Neural progenitor cell (in vitro differentiated cells): ENCODE results near the gene ZMYND8. TPM values are rescaled to one million over a fixed set of nuclear protein-coding genes. Genes with fewer than 3 reads are reported as not detected.

Source experiments
- DNase-seq: peaks from one replicate; pipeline ENCODE4 v3.0.0-alpha.2; 2016; ENCODE audit warnings: low spot score
- H2AFZ ChIP-seq: fragments of 200-600 bp; sonication (generic); replicated peaks from 2 replicates; pipeline ENCODE4 v1.6.1; 2016; ENCODE audit warnings: antibody characterized with exemption
- H3F3A ChIP-seq: fragments of 200-600 bp; sonication (generic); 2 replicates; pipeline ENCODE4 v1.6.1; 2016; ENCODE audit warnings: antibody characterized with exemption, low read depth
- H3K27ac ChIP-seq: fragments of 200-600 bp; sonication (generic); 2 replicates; pipeline ENCODE4 v1.5.1; 2016; ENCODE audit warnings: mild to moderate bottlenecking
- H3K27me3 ChIP-seq: fragments of 200-600 bp; sonication (generic); 2 replicates; pipeline ENCODE4 v1.6.1; 2016; ENCODE audit warnings: mild to moderate bottlenecking, moderate library complexity
- H3K36me3 ChIP-seq: fragments of 200-600 bp; sonication (generic); 2 replicates; pipeline ENCODE4 v1.5.1; 2016
- H3K4me1 ChIP-seq: fragments of 200-600 bp; sonication (generic); 2 replicates; pipeline ENCODE4 v1.6.1; 2016; ENCODE audit warnings: mixed run types
- H3K4me2 ChIP-seq: fragments of 200-600 bp; sonication (generic); 2 replicates; pipeline ENCODE4 v1.6.1; 2016
- H3K4me3 ChIP-seq: fragments of 200-600 bp; sonication (generic); 2 replicates; pipeline ENCODE4 v1.5.1; 2016
- H3K79me2 ChIP-seq: fragments of 200-600 bp; sonication (generic); 2 replicates; pipeline ENCODE4 v1.6.1; 2016; ENCODE audit warnings: low read depth
- H3K9ac ChIP-seq: fragments of 200-600 bp; sonication (generic); 2 replicates; pipeline ENCODE4 v1.6.1; 2016
- H3K9me3 ChIP-seq: fragments of 200-600 bp; sonication (generic); 2 replicates; pipeline ENCODE4 v1.5.1; 2016; ENCODE audit warnings: low read depth
- H4K20me1 ChIP-seq: fragments of 200-600 bp; sonication (generic); 2 replicates; pipeline ENCODE4 v1.6.1; 2016; ENCODE audit warnings: low read depth
- H3K27ac Mint-ChIP-seq: 3 replicates; pipeline ENCODE4 v1.8.0; 2021; ENCODE audit warnings: mixed read lengths
- H3K27me3 Mint-ChIP-seq: 2 replicates; pipeline ENCODE4 v1.8.0; 2022; ENCODE audit warnings: low read depth, mild to moderate bottlenecking, inconsistent platforms, moderate library complexity, mixed read lengths; ENCODE audit not compliant: insufficient read depth
- H3K36me3 Mint-ChIP-seq: 3 replicates; pipeline ENCODE4 v1.8.0; 2021; ENCODE audit warnings: mixed read lengths
- H3K4me1 Mint-ChIP-seq: 3 replicates; pipeline ENCODE4 v1.8.0; 2021; ENCODE audit warnings: mixed read lengths
- H3K4me3 Mint-ChIP-seq: 3 replicates; pipeline ENCODE4 v1.8.0; 2021; ENCODE audit warnings: mild to moderate bottlenecking, moderate library complexity, mixed read lengths
- H3K9me3 Mint-ChIP-seq: 3 replicates; pipeline ENCODE4 v1.8.0; 2020; ENCODE audit warnings: mixed read lengths
- EZH2 ChIP-seq: fragments of 200-600 bp; sonication (generic); IDR thresholded peaks from 2 replicates; pipeline ENCODE4 v1.6.1; 2017; ENCODE audit warnings: antibody characterized with exemption, mild to moderate bottlenecking, moderate library complexity
- EZH2phosphoT487 ChIP-seq: fragments of 200-600 bp; sonication (generic); IDR thresholded peaks from 2 replicates; pipeline ENCODE4 v1.6.1; 2017; ENCODE audit warnings: antibody characterized with exemption
- total RNA-seq: library from RNA; depleted of rRNA; stranded (reverse); fragments of >200 nt; gene quantifications from 2 replicates; pipeline ENCODE4 v1.2.3, GENCODE V29; 2015; ENCODE audit warnings: low replicate concordance
- TF ChIP-seq, protein P1 (sequence below): fragments of 200-600 bp; sonication (generic); IDR thresholded peaks from 2 replicates; pipeline ENCODE4 v1.5.1; 2017; ENCODE audit warnings: antibody characterized with exemption, mild to moderate bottlenecking

The ZMYND8 gene
- total RNA-seq, 1 donor from 2014 or later, result 59.4 TPM

DNA sequence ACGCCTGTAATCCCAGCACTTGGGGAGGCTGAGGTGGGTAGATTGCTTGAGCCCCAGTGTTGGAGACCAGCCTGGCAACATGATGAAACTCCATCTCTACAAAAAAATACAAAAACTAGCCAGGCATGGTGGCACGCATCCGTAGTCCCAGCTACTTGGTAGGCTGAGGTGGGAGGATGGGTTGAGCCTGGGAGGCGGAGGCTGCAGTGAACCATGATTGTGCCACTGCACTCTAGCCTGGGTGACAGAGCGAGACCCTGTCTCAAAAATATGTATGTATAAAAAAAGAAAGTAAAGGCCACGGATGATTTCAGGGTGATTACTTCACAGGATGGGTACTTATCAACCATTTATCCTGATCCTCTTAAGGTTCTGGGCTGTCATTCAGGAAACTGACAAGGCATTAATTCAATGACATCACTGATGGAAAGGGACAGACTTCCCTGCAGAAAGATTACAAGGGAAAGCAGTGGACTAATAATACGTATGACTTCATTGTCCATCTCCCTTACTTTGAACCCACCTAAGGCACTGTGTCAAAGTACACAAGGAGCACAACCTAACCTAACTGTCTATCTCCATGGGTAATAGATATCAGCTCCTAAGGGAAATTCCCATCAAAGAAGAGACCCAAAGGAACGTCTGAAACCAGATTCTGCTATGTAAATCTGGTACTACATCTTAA is 61.2 kb downstream of the ZMYND8 start:
- Mint-ChIP-seq H3K27ac (no peak overlapping the region), H3K36me3 (peaks cover 52% of the 10 kb centered on the region)

DNA sequence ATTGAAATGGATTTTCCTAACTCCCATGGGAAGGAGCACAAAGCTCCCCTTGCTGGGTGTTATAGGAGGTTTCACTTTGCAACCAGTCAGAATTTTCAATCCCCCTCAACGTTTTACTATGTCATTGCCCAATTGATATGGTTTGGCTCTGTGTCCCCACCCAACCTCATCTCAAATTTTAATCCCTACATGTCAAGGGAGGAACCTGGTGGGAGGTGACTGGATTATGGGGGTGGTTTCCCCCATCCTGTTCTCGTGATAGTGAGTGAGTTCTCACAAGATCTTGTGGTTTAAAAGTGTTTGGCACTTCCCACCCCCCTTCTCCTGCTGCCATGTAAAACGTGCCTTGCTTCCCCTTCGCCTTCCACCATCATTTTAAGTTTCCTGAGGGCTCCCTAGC is 62.9 kb downstream of the ZMYND8 start:
- H3K4me3 ChIP-seq, result no peak overlapping the region
- H3K79me2 ChIP-seq, result peaks cover 77% of the 10 kb centered on the region
- H3K27ac Mint-ChIP-seq, result no peak overlapping the region
- peaks cover 59% of the 10 kb centered on the region for H3K36me3 Mint-ChIP-seq
- TF ChIP-seq EZH2 (no peak), EZH2phosphoT487 (no peak)
- TF ChIP-seq, protein P1, sequence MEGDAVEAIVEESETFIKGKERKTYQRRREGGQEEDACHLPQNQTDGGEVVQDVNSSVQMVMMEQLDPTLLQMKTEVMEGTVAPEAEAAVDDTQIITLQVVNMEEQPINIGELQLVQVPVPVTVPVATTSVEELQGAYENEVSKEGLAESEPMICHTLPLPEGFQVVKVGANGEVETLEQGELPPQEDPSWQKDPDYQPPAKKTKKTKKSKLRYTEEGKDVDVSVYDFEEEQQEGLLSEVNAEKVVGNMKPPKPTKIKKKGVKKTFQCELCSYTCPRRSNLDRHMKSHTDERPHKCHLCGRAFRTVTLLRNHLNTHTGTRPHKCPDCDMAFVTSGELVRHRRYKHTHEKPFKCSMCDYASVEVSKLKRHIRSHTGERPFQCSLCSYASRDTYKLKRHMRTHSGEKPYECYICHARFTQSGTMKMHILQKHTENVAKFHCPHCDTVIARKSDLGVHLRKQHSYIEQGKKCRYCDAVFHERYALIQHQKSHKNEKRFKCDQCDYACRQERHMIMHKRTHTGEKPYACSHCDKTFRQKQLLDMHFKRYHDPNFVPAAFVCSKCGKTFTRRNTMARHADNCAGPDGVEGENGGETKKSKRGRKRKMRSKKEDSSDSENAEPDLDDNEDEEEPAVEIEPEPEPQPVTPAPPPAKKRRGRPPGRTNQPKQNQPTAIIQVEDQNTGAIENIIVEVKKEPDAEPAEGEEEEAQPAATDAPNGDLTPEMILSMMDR, result no peak
- no peak overlapping the region for H3K4me2 ChIP-seq
- H3K27me3 ChIP-seq, result no peaks in the 10 kb centered on the region
- no peak overlapping the region for H3K4me3 Mint-ChIP-seq
- no peaks in the 10 kb centered on the region for H3K4me1 ChIP-seq
- H3K4me1 Mint-ChIP-seq, result no peaks in the 10 kb centered on the region
- H3F3A ChIP-seq, result peaks cover 14% of the 10 kb centered on the region
- H3K9ac ChIP-seq, result no peak overlapping the region
- no peak for DNase-seq
- no peaks in the 10 kb centered on the region for H3K9me3 ChIP-seq
- H3K27ac ChIP-seq, result peak overlapping the region; percentile 30
- peaks cover 35% of the 10 kb centered on the region for H3K36me3 ChIP-seq
- no peaks in the 10 kb centered on the region for H4K20me1 ChIP-seq
- no peaks in the 10 kb centered on the region for H3K27me3 Mint-ChIP-seq
- no peaks in the 10 kb centered on the region for H3K9me3 Mint-ChIP-seq
- H2AFZ ChIP-seq, result no peak overlapping the region

More for the DNA sequence above, 61.2 kb downstream of the ZMYND8 start:
- Histone ChIP-seq H3K9ac (no peak overlapping the region), H3K4me2 (no peak overlapping the region), H3K27ac (no peak overlapping the region), H3K9me3 (no peaks in the 10 kb centered on the region), H3F3A (peaks cover 14% of the 10 kb centered on the region), H3K27me3 (no peaks in the 10 kb centered on the region), H4K20me1 (no peaks in the 10 kb centered on the region), H3K36me3 (peaks cover 28% of the 10 kb centered on the region), H3K4me1 (no peaks in the 10 kb centered on the region), H2AFZ (no peak overlapping the region), H3K4me3 (no peak overlapping the region), H3K79me2 (peaks cover 77% of the 10 kb centered on the region)
- Mint-ChIP-seq H3K27me3 (no peaks in the 10 kb centered on the region), H3K4me1 (no peaks in the 10 kb centered on the region), H3K9me3 (no peaks in the 10 kb centered on the region), H3K4me3 (no peak overlapping the region)
- TF ChIP-seq EZH2phosphoT487 (no peak), EZH2 (no peak)
- TF ChIP-seq, protein P1, result no peak
- DNase-seq, result no peak

DNA sequence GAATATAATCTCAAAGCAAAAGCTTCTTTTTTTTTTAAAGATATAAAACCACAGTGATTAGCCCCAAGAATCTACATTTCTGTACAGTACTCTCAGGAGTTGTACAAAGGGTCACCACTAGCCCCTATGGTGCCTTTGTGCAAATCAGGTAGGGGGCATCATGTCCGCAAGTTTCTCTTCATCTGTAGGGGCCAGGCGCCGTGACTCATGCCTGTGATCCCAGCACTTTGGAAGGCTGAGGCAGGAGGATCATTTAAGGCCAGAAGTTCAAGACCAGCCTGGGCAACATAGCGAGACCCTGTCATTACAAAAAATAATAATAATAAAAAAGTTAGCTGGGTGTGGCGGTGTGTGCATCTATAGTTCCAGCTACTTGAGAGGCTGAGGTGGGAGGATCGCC is 63.9 kb downstream of the ZMYND8 start:
- Histone ChIP-seq H2AFZ (no peak overlapping the region), H3K4me3 (no peak overlapping the region), H3K9me3 (no peaks in the 10 kb centered on the region), H3K4me2 (no peak overlapping the region), H4K20me1 (no peaks in the 10 kb centered on the region), H3K27me3 (no peaks in the 10 kb centered on the region), H3K27ac (no peak overlapping the region), H3K9ac (no peak overlapping the region), H3K79me2 (peaks cover 74% of the 10 kb centered on the region), H3K36me3 (peaks cover 35% of the 10 kb centered on the region), H3K4me1 (no peaks in the 10 kb centered on the region), H3F3A (peaks cover 14% of the 10 kb centered on the region)
- Mint-ChIP-seq H3K9me3 (no peaks in the 10 kb centered on the region), H3K27me3 (no peaks in the 10 kb centered on the region), H3K4me1 (no peaks in the 10 kb centered on the region), H3K4me3 (no peak overlapping the region), H3K27ac (no peak overlapping the region), H3K36me3 (peaks cover 60% of the 10 kb centered on the region)
- no peak for TF ChIP-seq EZH2
- TF ChIP-seq, protein P1, result no peak
- no peak for TF ChIP-seq EZH2phosphoT487
- no peak for DNase-seq
